NCI-H2081 (cell line): Measurements from ENCODE around the gene TPI1.
A peak's percentile ranks its signal among the peaks of the same experiment; 100 is the strongest.

Source experiments
- DNase-seq, 2 experiments: peaks; one replicate each; lab custom pipeline; 2025; lab: John Stamatoyannopoulos, UW

The TPI1 gene

GRCh38 chr12:6828781-6829535 lies 38.4 kb upstream of the TPI1 start:
- DNase-seq = peak in 1 of 2 experiments; percentile 46

DNA sequence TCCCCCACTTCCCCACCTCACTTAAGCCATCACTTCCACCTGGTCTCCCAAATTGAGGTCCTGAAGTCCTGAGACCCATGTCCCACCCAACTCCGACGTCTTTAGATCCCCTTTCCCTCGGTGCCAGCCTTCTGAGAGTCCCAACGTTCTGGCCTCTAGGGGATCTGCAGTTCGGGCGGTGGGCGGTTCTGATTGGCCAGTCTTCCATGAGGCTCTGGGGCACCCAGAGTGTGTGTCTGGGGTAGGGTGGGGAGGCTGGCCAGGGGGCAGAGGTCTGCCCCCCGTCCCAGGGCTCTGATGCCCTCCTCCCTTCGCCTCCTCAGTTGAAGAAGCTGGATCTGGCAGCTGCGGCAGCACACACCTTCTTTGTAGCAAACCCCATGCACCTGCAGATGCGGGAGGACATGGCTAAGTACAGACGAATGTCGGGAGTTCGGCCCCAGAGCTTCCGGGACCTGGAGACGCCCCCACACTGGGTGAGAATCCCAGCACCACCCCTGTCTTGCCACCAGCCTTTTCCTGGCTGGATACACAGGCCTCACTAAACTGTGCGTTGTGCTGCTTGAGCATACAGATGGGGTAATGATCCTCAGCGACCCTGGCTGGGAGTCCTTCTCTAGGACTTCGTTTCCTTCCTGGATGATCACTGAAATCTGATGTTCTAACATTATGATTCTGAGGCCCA lies 37.7 kb upstream of the TPI1 start:
- peak in 1 of 2 experiments; percentile 46 for DNase-seq

DNA sequence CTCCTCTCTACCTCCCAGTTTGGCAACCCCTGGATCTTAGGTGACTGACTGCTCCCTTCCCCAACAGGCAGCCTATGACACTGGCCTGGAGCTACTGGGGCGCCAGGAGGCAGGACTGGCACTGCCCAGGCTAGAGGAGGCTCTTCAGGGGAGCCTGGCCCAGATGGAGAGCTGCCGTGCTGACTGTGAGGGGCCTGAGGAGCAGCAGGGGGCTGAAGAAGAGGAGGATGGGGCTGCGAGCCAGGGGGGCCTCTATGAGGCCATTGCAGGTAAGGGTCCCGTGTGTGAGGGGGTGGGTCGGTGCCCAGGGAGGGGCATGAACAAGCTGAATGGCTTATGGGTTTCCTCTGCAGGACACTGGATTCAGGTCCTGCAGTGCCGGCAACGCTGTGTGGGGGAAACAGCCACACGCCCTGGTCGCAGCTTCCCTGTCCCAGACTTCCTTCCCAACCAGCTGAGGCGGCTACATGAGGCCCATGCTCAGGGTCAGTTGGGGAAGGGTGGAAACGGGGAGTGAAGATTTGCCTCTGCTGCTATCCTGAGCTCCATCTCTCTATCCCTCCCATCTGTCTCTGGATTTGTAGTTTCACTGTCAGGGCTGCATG lies 36.9 kb upstream of the TPI1 start:
- no peak for DNase-seq

- no peak for DNase-seq
These were observed 36.3 kb upstream of the TPI1 start for GRCh38 chr12:6830999-6831398.

DNA sequence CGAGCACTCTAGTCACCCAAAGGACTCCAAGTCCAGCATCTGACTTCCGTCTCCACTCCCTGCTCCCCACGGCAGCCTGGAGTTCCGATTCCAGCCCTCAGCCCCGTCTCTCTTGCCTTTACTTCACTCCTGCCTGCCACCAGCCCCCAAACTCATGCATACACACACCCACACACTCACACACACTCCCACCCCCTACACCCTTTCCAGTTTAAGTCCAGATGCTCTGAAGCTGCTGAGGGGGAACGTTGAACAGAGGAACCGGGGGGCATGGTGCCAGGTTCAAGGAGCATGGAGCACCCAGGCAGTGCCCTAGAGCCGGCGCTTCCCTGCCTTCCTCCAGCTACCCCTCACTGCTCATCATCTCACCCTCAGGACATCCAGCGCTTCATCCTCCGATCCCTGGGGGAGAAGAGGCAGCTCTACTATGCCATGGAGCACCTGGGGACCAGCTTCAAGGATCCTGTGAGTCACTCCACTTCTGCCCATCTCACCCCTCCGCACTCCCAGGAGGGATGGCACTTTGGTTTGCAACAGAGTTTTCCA lies 35.8 kb upstream of the TPI1 start:
- no peak for DNase-seq

DNA sequence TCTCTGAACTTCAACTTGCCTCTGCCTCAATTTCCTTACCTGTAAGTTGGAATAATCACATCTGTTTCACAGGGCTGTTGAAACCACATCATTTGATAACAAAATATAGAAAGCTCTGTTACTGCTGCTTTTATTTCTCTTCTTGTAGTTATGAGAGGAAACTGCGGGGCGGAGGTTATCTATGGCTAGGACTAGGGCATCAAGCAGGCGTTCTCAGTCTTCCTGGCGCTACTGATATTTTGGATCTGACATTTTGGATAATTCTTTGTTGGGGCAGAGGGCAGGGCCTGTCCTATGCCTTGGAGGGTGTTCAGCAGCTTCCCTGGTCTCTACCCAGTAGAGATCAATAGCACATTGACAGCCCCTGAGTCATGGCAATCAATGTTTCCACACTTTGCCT lies 35.2 kb upstream of the TPI1 start:
- no peak for DNase-seq

- DNase-seq = no peak
These were observed 34.0 kb upstream of the TPI1 start for GRCh38 chr12:6833189-6833890.

- no peak for DNase-seq
These were observed 33.1 kb upstream of the TPI1 start for GRCh38 chr12:6834254-6834653.

DNA sequence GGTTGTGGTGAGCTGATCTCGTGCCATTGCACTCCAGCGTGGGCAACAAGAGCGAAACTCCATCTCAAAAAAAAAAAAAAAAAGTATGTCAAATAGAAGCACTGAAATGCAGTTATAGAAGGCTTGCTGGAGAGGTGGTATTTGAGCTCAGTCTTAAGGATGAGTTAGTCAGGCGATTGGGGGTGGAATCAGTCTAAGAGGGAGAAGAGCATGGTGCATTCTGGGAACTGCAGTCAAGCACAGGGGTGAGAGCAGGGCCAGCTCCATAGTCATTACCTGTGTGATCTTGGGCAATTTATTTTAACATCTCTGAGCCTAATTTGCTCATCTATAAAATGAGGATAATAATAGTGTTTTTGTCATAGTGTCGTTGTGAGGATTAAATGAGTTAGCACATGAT lies 32.5 kb upstream of the TPI1 start:
- DNase-seq = no peak

DNA sequence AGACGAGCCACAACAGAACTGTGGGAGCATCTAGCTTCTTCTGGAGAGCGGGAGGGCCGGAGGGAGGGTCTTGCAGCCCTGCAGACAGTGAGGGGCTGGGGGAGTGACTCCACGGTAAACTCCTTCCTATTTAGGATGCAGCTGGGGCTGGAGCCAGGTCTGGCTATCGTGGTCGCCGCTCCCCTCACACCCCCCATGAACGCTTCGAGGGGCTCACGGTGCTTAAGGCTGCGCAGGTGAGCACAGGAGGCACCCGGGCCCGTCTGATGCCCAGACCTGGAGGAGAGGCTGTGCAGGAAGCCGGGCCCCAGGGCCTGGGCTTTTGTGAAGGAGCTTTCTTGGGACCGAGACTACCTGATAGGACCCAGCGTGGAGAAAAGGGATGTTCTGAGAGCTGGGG lies 30.5 kb upstream of the TPI1 start:
- no peak for DNase-seq

- no peak for DNase-seq
These were observed 29.8 kb upstream of the TPI1 start for GRCh38 chr12:6837370-6838060.

- DNase-seq = no peak
These were observed 28.5 kb upstream of the TPI1 start for GRCh38 chr12:6838854-6839253.

- peak in 1 of 2 experiments; percentile 46 for DNase-seq
These were observed 27.7 kb upstream of the TPI1 start for GRCh38 chr12:6839482-6840201.

DNA sequence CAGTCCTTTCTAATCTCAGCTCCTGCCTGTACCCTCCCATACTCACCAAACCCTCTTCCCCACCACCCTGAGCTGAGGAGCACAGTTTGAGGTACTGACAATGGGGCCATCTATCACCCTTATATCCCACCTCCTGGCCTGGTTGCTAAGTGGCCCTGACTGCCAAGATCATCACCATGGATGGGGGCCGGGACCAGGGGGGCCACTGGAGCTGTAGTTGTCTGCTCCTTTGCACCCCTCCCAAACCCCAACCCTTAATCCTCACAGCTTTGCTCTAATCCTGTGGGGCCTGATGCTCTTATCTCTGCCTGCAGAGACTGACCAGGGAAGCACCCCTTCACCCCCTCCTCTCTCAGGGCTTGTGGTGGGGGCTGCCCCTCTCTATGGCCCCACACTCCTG lies 27.0 kb upstream of the TPI1 start:
- no peak for DNase-seq

DNA sequence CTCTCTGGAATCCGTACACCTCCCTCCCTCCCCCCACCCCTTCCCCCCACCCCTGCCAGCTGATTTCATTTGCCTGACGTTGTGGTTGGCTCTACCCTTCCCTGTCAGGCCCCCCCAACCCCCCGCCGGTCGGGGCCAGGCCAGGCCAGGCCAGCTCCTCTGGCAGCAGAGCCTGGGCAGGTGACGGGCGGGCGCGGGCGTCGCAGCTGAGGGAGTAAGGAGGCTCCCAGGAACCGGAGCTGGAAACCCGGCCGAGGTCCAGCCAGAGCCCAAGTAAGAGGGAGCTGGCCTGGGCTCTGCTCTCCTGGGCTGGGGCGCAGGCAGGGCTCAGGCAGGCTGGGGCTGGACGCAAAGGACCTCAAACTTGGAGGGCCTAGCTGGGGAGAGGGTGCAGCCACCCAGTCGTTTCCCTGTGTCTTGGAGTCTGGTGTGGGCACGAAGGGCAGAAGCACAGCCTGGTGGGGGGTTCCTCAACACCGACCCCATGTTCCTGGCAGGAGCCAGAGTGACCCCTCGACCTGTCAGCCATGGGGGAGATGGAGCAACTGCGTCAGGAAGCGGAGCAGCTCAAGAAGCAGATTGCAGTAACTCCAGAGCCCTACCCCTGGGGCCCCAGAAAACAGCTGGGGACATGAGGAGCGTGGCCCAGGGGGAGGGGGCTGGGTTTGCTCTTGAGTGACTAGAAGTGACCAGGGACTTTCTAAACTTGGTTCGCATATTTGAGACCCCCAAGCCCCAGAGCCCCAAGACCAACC lies 26.4 kb upstream of the TPI1 start, which contains the start of gene GNB3:
TSS of gene GNB3 (plus strand) at position 165 of the 755 bp plus-strand sequence. CDS start at position 528, 363 bp downstream.
- DNase-seq = no peak

- no peak for DNase-seq
These were observed 25.3 kb upstream of the TPI1 start for GRCh38 chr12:6842075-6842474.

DNA sequence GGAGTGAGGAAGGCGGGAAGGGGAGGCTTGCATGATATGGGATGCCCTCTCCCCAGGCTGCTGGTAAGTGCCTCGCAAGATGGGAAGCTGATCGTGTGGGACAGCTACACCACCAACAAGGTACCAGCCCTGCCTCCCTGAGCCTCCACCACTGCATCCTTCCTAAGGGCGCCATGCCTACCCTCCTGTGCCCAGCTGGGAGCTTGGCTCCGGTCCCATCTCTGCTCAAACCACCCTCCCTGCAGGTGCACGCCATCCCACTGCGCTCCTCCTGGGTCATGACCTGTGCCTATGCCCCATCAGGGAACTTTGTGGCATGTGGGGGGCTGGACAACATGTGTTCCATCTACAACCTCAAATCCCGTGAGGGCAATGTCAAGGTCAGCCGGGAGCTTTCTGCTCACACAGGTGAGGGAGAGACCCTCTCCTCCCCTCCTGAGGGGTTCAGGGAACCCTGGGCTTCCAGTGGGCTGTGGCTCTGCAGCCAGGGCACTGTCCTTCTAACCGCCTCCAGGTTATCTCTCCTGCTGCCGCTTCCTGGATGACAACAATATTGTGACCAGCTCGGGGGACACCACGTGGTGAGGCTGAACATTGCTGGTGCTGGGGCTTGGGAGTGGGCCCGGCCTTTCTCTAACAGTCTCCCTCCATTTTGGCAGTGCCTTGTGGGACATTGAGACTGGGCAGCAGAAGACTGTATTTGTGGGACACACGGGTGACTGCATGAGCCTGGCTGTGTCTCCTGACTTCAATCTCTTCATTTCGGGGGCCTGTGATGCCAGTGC lies 24.0 kb upstream of the TPI1 start:
- DNase-seq = no peak

DNA sequence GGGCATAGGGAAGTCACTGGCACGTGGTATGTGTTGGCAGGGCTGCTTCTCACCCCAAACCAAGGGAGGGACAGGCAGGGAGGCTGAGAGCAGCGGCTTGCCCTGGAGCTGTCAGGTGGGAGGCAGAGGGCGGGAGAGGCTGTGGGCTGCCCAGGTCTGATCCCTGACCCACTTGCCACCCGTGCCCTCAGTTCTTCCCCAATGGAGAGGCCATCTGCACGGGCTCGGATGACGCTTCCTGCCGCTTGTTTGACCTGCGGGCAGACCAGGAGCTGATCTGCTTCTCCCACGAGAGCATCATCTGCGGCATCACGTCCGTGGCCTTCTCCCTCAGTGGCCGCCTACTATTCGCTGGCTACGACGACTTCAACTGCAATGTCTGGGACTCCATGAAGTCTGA lies 21.9 kb upstream of the TPI1 start:
- DNase-seq = no peak

DNA sequence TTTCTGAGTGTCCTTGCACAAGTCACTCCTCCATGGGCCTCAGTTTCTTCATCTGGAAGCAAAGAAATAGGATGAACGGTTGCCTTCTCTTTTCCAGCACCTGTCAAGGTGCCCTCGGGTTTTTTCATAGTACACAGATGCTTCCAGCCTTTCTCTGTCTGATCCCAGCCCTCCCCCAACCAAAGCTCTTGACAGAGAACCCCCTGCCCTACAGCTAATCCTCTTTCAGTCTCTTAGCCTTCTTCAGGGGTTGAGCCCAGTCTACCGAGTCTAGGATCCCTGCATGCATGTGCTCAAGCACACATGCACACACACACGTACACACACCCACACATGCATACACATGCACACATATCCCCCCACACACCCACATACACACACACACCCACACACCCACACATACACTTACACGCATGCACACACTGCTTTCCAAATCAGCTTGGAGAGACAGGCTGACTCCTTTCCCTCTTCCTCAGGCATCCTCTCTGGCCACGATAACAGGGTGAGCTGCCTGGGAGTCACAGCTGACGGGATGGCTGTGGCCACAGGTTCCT lies 20.9 kb upstream of the TPI1 start:
- no peak for DNase-seq
